Neuronal stem cell (in vitro differentiated cells): Measurements from ENCODE around the gene MLIP.

Experiments used
- DNase-seq: peaks from one replicate; pipeline ENCODE4 v3.0.0-alpha.2; 2013; ENCODE audit warnings: low spot score
- H2AFZ ChIP-seq: one replicate; pipeline ENCODE4 v1.6.1; 2013; ENCODE audit warnings: mild to moderate bottlenecking, low read length, inconsistent platforms
- H2AK5ac ChIP-seq: 2 replicates; pipeline ENCODE4 v1.6.1; 2013; ENCODE audit warnings: low read depth, mild to moderate bottlenecking, inconsistent platforms, low read length, moderate library complexity, mixed read lengths
- H2BK120ac ChIP-seq: 2 replicates; pipeline ENCODE4 v1.6.1; 2013; ENCODE audit warnings: low read depth, mild to moderate bottlenecking, inconsistent platforms, low read length, moderate library complexity, mixed read lengths
- H2BK12ac ChIP-seq: one replicate; pipeline ENCODE4 v1.6.1; 2013; ENCODE audit warnings: low read length, inconsistent platforms
- H2BK15ac ChIP-seq: 2 replicates; pipeline ENCODE4 v1.6.1; 2013; ENCODE audit warnings: mild to moderate bottlenecking, low read length, inconsistent platforms, mixed read lengths
- H2BK5ac ChIP-seq: one replicate; pipeline ENCODE4 v1.6.1; 2013; ENCODE audit warnings: inconsistent platforms, mild to moderate bottlenecking, low read length, moderate library complexity
- H3K14ac ChIP-seq: one replicate; pipeline ENCODE4 v1.6.1; 2013; ENCODE audit warnings: low read length, inconsistent platforms
- H3K18ac ChIP-seq: 2 replicates; pipeline ENCODE4 v1.6.1; 2013; ENCODE audit warnings: low read length, inconsistent platforms
- H3K23ac ChIP-seq: 2 replicates; pipeline ENCODE4 v1.6.1; 2013; ENCODE audit warnings: low read depth, mild to moderate bottlenecking, mixed read lengths, low read length, inconsistent platforms; ENCODE audit not compliant: poor library complexity
- H3K27ac ChIP-seq: replicated peaks from 3 replicates; pipeline ENCODE4 v1.5.1; 2013; ENCODE audit warnings: low read length, inconsistent platforms
- H3K27me3 ChIP-seq, 3 experiments: 2 replicates each; pipeline ENCODE4 v1.6.1; 2013; ENCODE audit warnings: low read length in 3 of 3, mild to moderate bottlenecking in 2 of 3, inconsistent platforms in 1 of 3, low read depth in 1 of 3, mixed read lengths in 1 of 3, moderate library complexity in 1 of 3; ENCODE audit not compliant: control insufficient read depth in 3 of 3, insufficient read depth in 3 of 3
- H3K36me3 ChIP-seq, 2 donors: replicated peaks in 1 of 2; 2 replicates each; pipeline ENCODE4 v1.6.1; 2013; ENCODE audit warnings: low read length in 2 of 2; ENCODE audit not compliant: control insufficient read depth in 2 of 2, insufficient read depth in 2 of 2
- H3K4ac ChIP-seq: 2 replicates; pipeline ENCODE4 v1.6.1; 2013; ENCODE audit warnings: inconsistent platforms, mild to moderate bottlenecking, low read length, moderate library complexity
- H3K4me1 ChIP-seq, 2 donors: 1 replicate in 1 of 2; 2 replicates in 1 of 2; pipeline ENCODE4 v1.6.1; 2013; ENCODE audit warnings: low read length in 2 of 2, low read depth in 1 of 2; ENCODE audit not compliant: control insufficient read depth in 2 of 2, insufficient read depth in 1 of 2
- H3K4me2 ChIP-seq: one replicate; pipeline ENCODE4 v1.6.1; 2013; ENCODE audit warnings: mild to moderate bottlenecking, low read length, inconsistent platforms; ENCODE audit not compliant: insufficient read depth, poor library complexity, severe bottlenecking
- H3K4me3 ChIP-seq, 2 donors: 2 replicates each; pipeline ENCODE4 v1.5.1; 2013; ENCODE audit warnings: low read length in 2 of 2, mild to moderate bottlenecking in 2 of 2, inconsistent platforms in 1 of 2, moderate library complexity in 1 of 2
- H3K79me1 ChIP-seq: one replicate; pipeline ENCODE4 v1.6.1; 2013; ENCODE audit warnings: low read depth, mild to moderate bottlenecking, inconsistent platforms, low read length, moderate library complexity
- H3K9ac ChIP-seq: one replicate; pipeline ENCODE4 v1.6.1; 2013; ENCODE audit warnings: mild to moderate bottlenecking, low read depth, low read length, inconsistent platforms; ENCODE audit not compliant: poor library complexity
- H3K9me3 ChIP-seq, 2 donors: replicated peaks in 1 of 2; 2 replicates each; pipeline versions ENCODE3 to v1.6.1; 2013; ENCODE audit warnings: low read length in 2 of 2, mild to moderate bottlenecking in 2 of 2, inconsistent platforms in 1 of 2, low read depth in 1 of 2, mixed read lengths in 1 of 2, moderate library complexity in 1 of 2; ENCODE audit not compliant: control insufficient read depth in 2 of 2, insufficient read depth in 1 of 2
- H4K8ac ChIP-seq: one replicate; pipeline ENCODE4 v1.6.1; 2013; ENCODE audit warnings: low read depth, mild to moderate bottlenecking, inconsistent platforms, low read length, moderate library complexity
- H4K91ac ChIP-seq: one replicate; pipeline ENCODE4 v1.6.1; 2013; ENCODE audit warnings: low read length, low read depth, mild to moderate bottlenecking, inconsistent platforms; ENCODE audit not compliant: poor library complexity
- WGBS, 2 donors: extraction: QIAGEN DNeasy Blood & Tissue Kit; methylation state at CpG; one replicate each; pipeline ENCODE4 v1.1.7; 2013; ENCODE audit warnings: missing lambda C conversion rate in 2 of 2, mixed read lengths in 1 of 2; ENCODE audit not compliant: insufficient read length in 2 of 2, insufficient replicate concordance in 1 of 2; ENCODE audit errors: extremely low coverage in 2 of 2; 5-methylcytosine and 5-hydroxymethylcytosine counted together

MLIP gene

DNA sequence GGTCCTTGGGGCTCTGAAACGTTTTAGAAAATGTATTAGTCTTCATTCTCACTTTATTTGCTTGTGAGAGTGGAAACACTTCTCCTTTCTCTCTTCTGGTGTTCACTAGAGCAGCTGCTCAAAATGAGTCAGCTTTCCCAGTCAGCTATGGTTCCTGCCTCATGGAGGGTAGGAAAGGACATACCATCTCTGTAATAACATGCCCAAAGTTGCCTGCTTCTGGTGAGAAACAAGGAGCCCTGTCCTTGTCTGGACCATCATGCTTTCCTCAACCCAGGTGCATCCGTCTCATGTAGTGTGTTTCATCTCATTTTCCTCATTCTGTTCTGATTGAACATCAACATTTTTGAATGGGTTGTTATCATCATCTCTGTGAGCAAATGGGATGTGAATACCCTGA is 179.9 kb downstream of the MLIP start:
- Histone ChIP-seq H3K18ac (no peak overlapping the region), H2BK120ac (no peak overlapping the region), H2AK5ac (no peak overlapping the region), H3K9ac (no peak overlapping the region), H3K4me1 (no peaks in the 10 kb centered on the region), H3K79me1 (no peaks in the 10 kb centered on the region), H2BK12ac (no peak overlapping the region), H3K4me2 (no peak overlapping the region), H3K14ac (no peak overlapping the region), H2AFZ (no peak overlapping the region), H3K36me3 (no peaks in the 10 kb centered on the region), H4K8ac (no peak overlapping the region), H3K27me3 (no peaks in the 10 kb centered on the region), H3K4ac (no peak overlapping the region), H3K9me3 (no peaks in the 10 kb centered on the region), H4K91ac (no peak overlapping the region), H2BK15ac (no peak overlapping the region), H3K23ac (no peak overlapping the region), H3K4me3 (no peak overlapping the region), H3K27ac (no peak overlapping the region), H2BK5ac (no peak overlapping the region)
- no CpG with 5 or more reads among the region's 2 CpGs for WGBS, 2 donors
- DNase-seq, result no peak

DNA sequence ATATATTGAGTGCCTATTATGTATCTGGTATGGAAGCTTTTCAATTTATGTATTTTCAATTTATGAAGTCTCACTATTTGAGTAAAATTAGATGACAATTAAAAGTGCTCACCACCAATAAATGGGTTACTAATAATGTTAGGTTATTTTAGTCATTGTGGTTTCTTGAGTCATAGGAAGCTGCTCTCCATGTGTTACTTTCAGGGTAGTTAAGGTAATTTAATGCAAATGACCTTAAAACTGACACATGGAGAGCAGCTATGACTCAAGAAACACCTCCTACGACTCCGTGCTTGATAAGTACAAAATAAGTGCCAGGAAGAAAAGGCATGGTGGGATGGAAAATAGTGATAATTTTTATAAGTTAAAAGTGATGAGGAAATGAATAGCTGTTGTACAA is 180.5 kb downstream of the MLIP start:
- no peak overlapping the region for H2AK5ac ChIP-seq
- no peak for DNase-seq
- no peak overlapping the region for H3K9ac ChIP-seq
- H4K8ac ChIP-seq, result no peak overlapping the region
- H2AFZ ChIP-seq, result no peak overlapping the region
- no peaks in the 10 kb centered on the region for H3K79me1 ChIP-seq
- no peak overlapping the region for H2BK5ac ChIP-seq
- no peak overlapping the region for H2BK12ac ChIP-seq
- H3K14ac ChIP-seq, result no peak overlapping the region
- H3K4ac ChIP-seq, result no peak overlapping the region
- WGBS, 2 donors, result no CpG with 5 or more reads among the region's 2 CpGs
- H3K23ac ChIP-seq, result no peak overlapping the region
- no peak overlapping the region for H4K91ac ChIP-seq
- no peak overlapping the region for H2BK15ac ChIP-seq
- H3K18ac ChIP-seq, result no peak overlapping the region
- no peak overlapping the region for H3K4me2 ChIP-seq
- H3K9me3 ChIP-seq, result no peaks in the 10 kb centered on the region
- H3K27ac ChIP-seq, result no peak overlapping the region
- no peak overlapping the region for H3K4me3 ChIP-seq
- no peaks in the 10 kb centered on the region for H3K27me3 ChIP-seq
- H3K4me1 ChIP-seq, result no peaks in the 10 kb centered on the region
- no peak overlapping the region for H2BK120ac ChIP-seq
- no peaks in the 10 kb centered on the region for H3K36me3 ChIP-seq

DNA sequence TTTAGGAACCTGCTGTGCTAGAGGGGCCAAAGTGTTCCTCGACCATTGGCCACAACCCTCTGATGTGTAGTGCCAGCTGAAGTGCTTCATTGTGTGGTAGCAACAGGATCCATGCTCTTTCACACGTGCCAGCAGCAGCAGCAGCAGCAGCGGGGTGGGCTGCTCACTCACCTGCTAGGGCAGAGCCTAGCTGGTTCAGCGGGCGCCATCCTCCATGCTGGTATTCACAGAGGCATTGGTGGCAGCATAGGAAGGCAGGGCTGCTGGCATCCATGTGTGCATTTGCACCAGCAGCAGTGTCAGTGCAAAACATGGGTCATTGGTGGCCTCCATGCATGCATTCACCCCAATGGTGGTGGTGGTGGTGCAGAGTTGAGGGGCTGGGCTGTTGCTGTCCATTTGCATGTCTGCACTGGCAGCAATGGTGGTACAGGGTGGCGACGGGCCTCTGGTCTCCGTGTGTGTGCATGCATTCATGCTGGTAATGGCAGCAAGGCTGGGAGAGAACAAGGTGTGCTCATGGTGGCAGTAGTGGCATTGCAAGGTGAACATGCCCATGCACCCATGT is 183.8 kb downstream of the MLIP start:
- WGBS, 2 donors, result no CpG with 5 or more reads among the region's 8 CpGs
- no peak overlapping the region for H3K4ac ChIP-seq

DNA sequence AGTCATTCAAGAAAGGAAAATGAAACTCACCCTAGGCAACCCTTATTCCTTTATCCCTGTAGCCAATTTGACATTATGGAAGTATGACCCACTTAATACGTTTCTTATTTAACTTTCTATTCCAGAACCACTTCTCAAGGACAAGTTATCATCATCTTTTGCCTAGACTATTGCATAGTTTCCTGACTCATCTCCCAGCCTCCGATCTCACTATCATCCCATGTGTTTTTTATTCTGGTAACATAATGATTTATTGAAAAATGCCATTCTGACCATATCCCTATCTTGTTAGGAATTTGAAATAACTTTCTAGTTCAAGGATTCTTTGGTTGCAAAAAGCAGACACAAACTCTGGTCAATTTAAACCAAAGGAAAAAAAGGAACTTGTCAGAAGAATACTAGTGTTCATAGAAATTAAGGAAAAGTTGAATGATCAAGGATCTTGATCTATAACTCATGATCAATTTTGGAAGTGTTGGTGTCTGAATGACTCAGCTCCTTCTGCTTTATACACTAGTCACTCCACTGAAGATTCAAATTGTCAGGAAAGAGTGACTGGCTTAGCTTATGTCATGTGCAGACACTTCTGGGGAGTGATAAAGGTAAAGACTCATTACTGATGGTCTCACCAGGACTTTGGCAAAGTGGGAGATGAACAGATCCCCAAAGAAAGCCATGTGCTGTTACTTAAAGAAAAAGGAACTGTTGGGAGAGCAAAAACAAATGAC is 188.5 kb downstream of the MLIP start:
- no peak overlapping the region for H2AFZ ChIP-seq
- H2BK15ac ChIP-seq, result no peak overlapping the region
- no peak overlapping the region for H2BK120ac ChIP-seq
- no peak overlapping the region for H3K9ac ChIP-seq
- WGBS, 2 donors, result no CpG with 5 or more reads among the region's 2 CpGs
- no peak overlapping the region for H2AK5ac ChIP-seq
- no peaks in the 10 kb centered on the region for H3K79me1 ChIP-seq
- H4K91ac ChIP-seq, result no peak overlapping the region
- no peak overlapping the region for H3K4ac ChIP-seq
- H2BK5ac ChIP-seq, result no peak overlapping the region
- no peaks in the 10 kb centered on the region for H3K36me3 ChIP-seq
- H3K4me2 ChIP-seq, result no peak overlapping the region
- no peak overlapping the region for H3K14ac ChIP-seq
- H3K27me3 ChIP-seq, result no peaks in the 10 kb centered on the region
- no peak overlapping the region for H3K4me3 ChIP-seq
- no peak overlapping the region for H2BK12ac ChIP-seq
- H3K27ac ChIP-seq, result no peak overlapping the region
- no peak overlapping the region for H4K8ac ChIP-seq
- H3K23ac ChIP-seq, result no peak overlapping the region
- H3K18ac ChIP-seq, result no peak overlapping the region
- DNase-seq, result no peak
- no peaks in the 10 kb centered on the region for H3K4me1 ChIP-seq
- no peaks in the 10 kb centered on the region for H3K9me3 ChIP-seq

More for the DNA sequence above, 183.8 kb downstream of the MLIP start:
- peak overlapping the region; percentile 92 for H2BK12ac ChIP-seq
- H2AK5ac ChIP-seq, result no peak overlapping the region
- H3K36me3 ChIP-seq, result no peaks in the 10 kb centered on the region
- no peaks in the 10 kb centered on the region for H3K27me3 ChIP-seq
- peak overlapping the region; percentile 30 for H2BK120ac ChIP-seq
- H4K91ac ChIP-seq, result no peak overlapping the region
- H2BK5ac ChIP-seq, result no peak overlapping the region
- no peaks in the 10 kb centered on the region for H3K9me3 ChIP-seq
- H3K27ac ChIP-seq, result no peak overlapping the region
- H3K4me2 ChIP-seq, result no peak overlapping the region
- DNase-seq, result no peak
- no peak overlapping the region for H2AFZ ChIP-seq
- no peaks in the 10 kb centered on the region for H3K79me1 ChIP-seq
- peak overlapping the region; percentile 62 for H3K18ac ChIP-seq
- peak overlapping the region; percentile 75 for H4K8ac ChIP-seq
- peak overlapping the region; percentile 61 for H3K14ac ChIP-seq
- H2BK15ac ChIP-seq, result no peak overlapping the region
- H3K4me3 ChIP-seq, result peak overlapping the region in 1 of 2 donors; percentile 24
- H3K4me1 ChIP-seq, result no peaks in the 10 kb centered on the region
- peak overlapping the region; percentile 29 for H3K23ac ChIP-seq
- no peak overlapping the region for H3K9ac ChIP-seq
